Cardiac muscle cell (in vitro differentiated cells and primary cell): Measurements from ENCODE around the gene BCAM. TPM values are rescaled to one million over a fixed set of nuclear protein-coding genes. Genes with fewer than 3 reads are reported as not detected.
"Not testable (repeated sequence)": the region's sequence is repeated elsewhere in the genome, so short reads cannot be mapped to it uniquely, and the experiment has no call there.

Source experiments
- DNase-seq, 2 donors: peaks; one replicate each; pipeline versions ENCODE4 v3.0.0 to v3.0.0-alpha.2; 2010 to 2017; ENCODE audit warnings: low read depth in 1 of 2, low spot score in 1 of 2
- H3K27ac ChIP-seq: fragments of 200-600 bp; sonication (generic); 2 replicates; pipeline ENCODE4 v1.5.1; 2016
- H3K27me3 ChIP-seq: fragments of 200-600 bp; sonication (generic); 2 replicates; pipeline ENCODE4 v1.6.0; 2016; ENCODE audit warnings: control low read depth
- H3K36me3 ChIP-seq: fragments of 200-600 bp; sonication (generic); 2 replicates; pipeline ENCODE4 v1.5.1; 2016; ENCODE audit warnings: control low read depth
- H3K4me1 ChIP-seq: fragments of 200-600 bp; sonication (generic); 2 replicates; pipeline ENCODE4 v1.8.1; 2017; ENCODE audit warnings: low read depth, mild to moderate bottlenecking, mixed run types
- H3K4me3 ChIP-seq: fragments of 200-600 bp; sonication (generic); 2 replicates; pipeline ENCODE4 v1.5.1; 2016; ENCODE audit warnings: mild to moderate bottlenecking
- H3K9me3 ChIP-seq: fragments of 200-600 bp; sonication (generic); 2 replicates; pipeline ENCODE4 v1.5.1; 2017; ENCODE audit warnings: low read depth, mild to moderate bottlenecking, control low read depth
- polyA plus RNA-seq: library from polyadenylated mRNA; unstranded; fragments of >200 nt; fragmentation: Nextera tagmentation; extraction: Ambion mirVana; gene quantifications from 2 replicates; pipeline ENCODE4 v1.2.1, GENCODE V29; 2016
- total RNA-seq: library from RNA; depleted of rRNA; stranded (reverse); fragments of >200 nt; gene quantifications from 2 replicates; pipeline ENCODE4 v1.2.3, GENCODE V29; 2016
- TF ChIP-seq, protein P1 (sequence below): IDR thresholded peaks from 2 replicates; pipeline ENCODE4 v1.5.1; 2012; ENCODE audit warnings: low read depth, mild to moderate bottlenecking, low read length

Gene BCAM
- total and polyA plus RNA-seq, 2 experiments from 2014 or later: 41.4 to 338 TPM

GRCh38 chr19:44776402-44777096, 32.4 kb upstream of the BCAM start:
- TF ChIP-seq, protein P1, sequence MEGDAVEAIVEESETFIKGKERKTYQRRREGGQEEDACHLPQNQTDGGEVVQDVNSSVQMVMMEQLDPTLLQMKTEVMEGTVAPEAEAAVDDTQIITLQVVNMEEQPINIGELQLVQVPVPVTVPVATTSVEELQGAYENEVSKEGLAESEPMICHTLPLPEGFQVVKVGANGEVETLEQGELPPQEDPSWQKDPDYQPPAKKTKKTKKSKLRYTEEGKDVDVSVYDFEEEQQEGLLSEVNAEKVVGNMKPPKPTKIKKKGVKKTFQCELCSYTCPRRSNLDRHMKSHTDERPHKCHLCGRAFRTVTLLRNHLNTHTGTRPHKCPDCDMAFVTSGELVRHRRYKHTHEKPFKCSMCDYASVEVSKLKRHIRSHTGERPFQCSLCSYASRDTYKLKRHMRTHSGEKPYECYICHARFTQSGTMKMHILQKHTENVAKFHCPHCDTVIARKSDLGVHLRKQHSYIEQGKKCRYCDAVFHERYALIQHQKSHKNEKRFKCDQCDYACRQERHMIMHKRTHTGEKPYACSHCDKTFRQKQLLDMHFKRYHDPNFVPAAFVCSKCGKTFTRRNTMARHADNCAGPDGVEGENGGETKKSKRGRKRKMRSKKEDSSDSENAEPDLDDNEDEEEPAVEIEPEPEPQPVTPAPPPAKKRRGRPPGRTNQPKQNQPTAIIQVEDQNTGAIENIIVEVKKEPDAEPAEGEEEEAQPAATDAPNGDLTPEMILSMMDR: no peak
- Histone ChIP-seq H3K4me3 (no peak overlapping the region), H3K36me3 (no peaks in the 10 kb centered on the region), H3K9me3 (no peaks in the 10 kb centered on the region), H3K4me1 (no peaks in the 10 kb centered on the region), H3K27me3 (peaks cover 5% of the 10 kb centered on the region), H3K27ac (no peak overlapping the region)
- no peak for DNase-seq

DNA sequence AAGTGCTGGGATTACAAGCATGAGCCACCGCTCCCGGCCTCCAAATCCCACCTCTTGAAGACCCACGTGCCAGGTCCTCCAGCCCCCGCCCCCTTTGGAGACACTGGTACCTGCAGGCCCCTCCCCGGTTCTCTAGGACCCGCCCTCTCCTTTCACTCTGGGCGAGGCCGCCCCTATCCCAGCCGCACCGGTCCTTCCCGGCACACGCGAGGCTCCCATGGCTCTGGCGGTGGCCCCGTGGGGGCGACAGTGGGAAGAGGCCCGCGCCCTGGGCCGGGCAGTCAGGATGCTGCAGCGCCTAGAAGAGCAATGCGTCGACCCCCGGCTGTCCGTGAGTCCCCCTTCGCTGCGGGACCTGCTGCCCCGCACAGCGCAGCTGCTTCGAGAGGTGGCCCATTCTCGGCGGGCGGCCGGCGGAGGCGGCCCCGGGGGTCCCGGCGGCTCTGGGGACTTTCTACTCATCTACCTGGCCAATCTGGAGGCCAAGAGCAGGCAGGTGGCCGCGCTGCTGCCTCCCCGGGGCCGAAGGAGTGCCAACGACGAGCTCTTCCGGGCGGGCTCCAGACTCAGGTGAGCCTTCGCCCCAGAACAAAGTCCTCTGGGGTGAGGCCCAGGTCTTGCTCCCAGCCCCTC, 31.1 kb upstream of the BCAM start, which contains the start of gene CBLC:
Gene CBLC, plus strand, starts transcription at position 176 of the 633 bp plus-strand sequence. Its CDS starts 42 bp downstream, at position 218.
- no peak within 1 kb of the TSS for H3K4me3 ChIP-seq
- DNase-seq: peak in 1 of 2 donors; percentile 61
- no peaks in the 10 kb centered on the region for H3K36me3 ChIP-seq
- no peaks in the 10 kb centered on the region for H3K9me3 ChIP-seq
- H3K4me1 ChIP-seq: no peaks in the 10 kb centered on the region
- H3K27me3 ChIP-seq: peaks cover 3% of the 10 kb centered on the region
- no peak within 1 kb of the TSS for H3K27ac ChIP-seq
- TF ChIP-seq, protein P1: no peak

- Histone ChIP-seq H3K27ac (no peak overlapping the region), H3K36me3 (no peaks in the 10 kb centered on the region), H3K9me3 (no peaks in the 10 kb centered on the region), H3K27me3 (no peaks in the 10 kb centered on the region), H3K4me1 (no peaks in the 10 kb centered on the region), H3K4me3 (no peak overlapping the region)
- TF ChIP-seq, protein P1: no peak
- no peak for DNase-seq
These were observed 29.8 kb upstream of the BCAM start for GRCh38 chr19:44779150-44779549.

- not testable (repeated sequence) for H3K36me3 ChIP-seq, H3K9me3 ChIP-seq, H3K27me3 ChIP-seq, H3K27ac ChIP-seq, H3K4me3 ChIP-seq, H3K4me1 ChIP-seq, DNase-seq
These were observed 27.2 kb upstream of the BCAM start for GRCh38 chr19:44781694-44782093.

GRCh38 chr19:44782729-44783128, 26.2 kb upstream of the BCAM start:
- Histone ChIP-seq H3K36me3 (no peaks in the 10 kb centered on the region), H3K4me1 (no peaks in the 10 kb centered on the region)
- TF ChIP-seq, protein P1: no peak

GRCh38 chr19:44783545-44783944, 25.4 kb upstream of the BCAM start:
- Histone ChIP-seq H3K4me1 (no peaks in the 10 kb centered on the region), H3K27ac (no peak overlapping the region), H3K4me3 (no peak overlapping the region), H3K27me3 (no peaks in the 10 kb centered on the region), H3K36me3 (no peaks in the 10 kb centered on the region), H3K9me3 (no peaks in the 10 kb centered on the region)
- DNase-seq: no peak
- TF ChIP-seq, protein P1: no peak

More at GRCh38 chr19:44782729-44783128, 26.2 kb upstream of the BCAM start:
- DNase-seq: no peak
- Histone ChIP-seq H3K4me3 (no peak overlapping the region), H3K27me3 (no peaks in the 10 kb centered on the region), H3K9me3 (no peaks in the 10 kb centered on the region), H3K27ac (peak overlapping the region; percentile 39)
